ENCODE measurements around the gene GABARAPL2.

The GABARAPL2 gene

DNA sequence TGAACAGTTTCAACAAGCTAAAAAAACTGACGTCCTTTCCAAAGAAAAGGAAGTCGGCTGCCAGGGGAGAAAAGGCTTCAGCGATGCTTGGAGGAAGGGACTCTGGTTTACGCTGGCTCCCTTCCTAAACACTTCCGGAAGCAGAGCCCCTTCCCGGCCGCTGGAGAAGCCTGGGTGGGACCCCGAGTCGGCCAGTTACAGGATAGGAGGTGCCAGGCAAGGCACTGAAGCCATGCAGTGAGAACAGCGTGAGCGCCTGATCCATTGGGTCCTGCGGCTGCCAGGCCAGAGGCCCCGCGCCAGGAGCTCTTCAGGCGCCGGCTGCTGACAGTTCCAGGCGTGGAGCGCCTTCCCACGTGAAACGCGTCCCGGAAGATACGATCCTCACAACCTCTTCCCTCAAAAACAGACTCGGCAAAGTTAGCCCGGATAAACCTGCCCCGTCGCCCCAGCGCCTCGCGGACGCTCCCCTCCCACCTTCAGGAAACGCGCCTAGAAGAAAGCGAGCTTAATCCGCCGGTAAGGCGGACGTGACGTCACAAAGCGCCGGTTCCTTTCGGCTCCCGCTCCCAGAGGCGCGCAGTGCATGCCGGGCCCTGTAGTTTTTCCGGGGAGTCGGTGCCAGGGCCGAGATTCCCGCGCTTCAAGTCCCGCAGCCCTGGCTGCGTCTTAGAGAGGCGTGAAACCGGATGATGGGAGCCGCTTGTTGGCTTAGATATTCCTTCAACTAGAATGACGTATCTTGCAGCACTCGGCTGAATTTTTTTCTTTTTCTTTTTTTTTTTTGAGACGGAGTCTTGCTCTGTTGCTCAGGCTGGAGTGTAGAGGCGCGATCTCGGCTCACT lies 56.8 kb downstream of the GABARAPL2 start, which contains the start of gene ADAT1 (continued):
- TF ChIP-seq ZNF398 (tag by site-specific recombination; IDR thresholded peaks at IDR 0.05) (no peak), ZNF391 (tag by site-specific recombination; IDR thresholded peaks at IDR 0.05; ENCODE audit: borderline replicate concordance, low read depth) (no peak), WT1 (tag by site-specific recombination; IDR thresholded peaks at IDR 0.05) (peak; percentile 12; the same call in 1 of the 2 replicates), ZNF223 (tag by site-specific recombination; IDR thresholded peaks at IDR 0.05) (no peak), ZNF48 (tag by site-specific recombination; IDR thresholded peaks at IDR 0.05) (no peak), ZNF692 (tag by site-specific recombination; IDR thresholded peaks at IDR 0.05) (peak; percentile 73), KLF10 (tag by site-specific recombination; IDR thresholded peaks at IDR 0.05) (no peak), ZFP69B (tag by site-specific recombination; IDR thresholded peaks at IDR 0.05) (peak; percentile 44; the same call in 1 of the 2 replicates), ZNF707 (tag by site-specific recombination; IDR thresholded peaks at IDR 0.05) (no peak), ZNF138 (tag by site-specific recombination; IDR thresholded peaks at IDR 0.05; ENCODE audit: borderline replicate concordance) (no peak), GLIS2 (tag by site-specific recombination; IDR thresholded peaks at IDR 0.05) (no peak), KLF17 (tag by site-specific recombination; IDR thresholded peaks at IDR 0.05) (no peak), ZNF341 (tag by site-specific recombination; IDR thresholded peaks at IDR 0.05; ENCODE audit: low read depth) (peak; percentile 76), ZNF837 (tag by site-specific recombination; IDR thresholded peaks at IDR 0.05) (no peak), ZFP3 (tag by site-specific recombination; IDR thresholded peaks at IDR 0.05; ENCODE audit: low read depth) (no peak), BCL11A (tag by site-specific recombination; IDR thresholded peaks at IDR 0.05; ENCODE audit: low read depth) (no peak), ZNF335 (tag by site-specific recombination; conservative IDR thresholded peaks at IDR 0.05) (peak; percentile 99), MEIS1 (CRISPR knock-in tag; IDR thresholded peaks at IDR 0.05; ENCODE audit: borderline replicate concordance) (no peak), ZNF518A (tag by site-specific recombination; conservative IDR thresholded peaks at IDR 0.05; ENCODE audit: low read depth) (peak; percentile 65), ZNF610 (tag by site-specific recombination; IDR thresholded peaks at IDR 0.05; ENCODE audit: borderline replicate concordance) (peak; percentile 58; the same call in 1 of the 2 replicates), ZNF10 (tag by site-specific recombination; IDR thresholded peaks at IDR 0.05) (0 out of 2 replicates have a peak, but pooled peaks have one; percentile 54), ZNF529 (tag by site-specific recombination; IDR thresholded peaks at IDR 0.05; ENCODE audit: insufficient replicate concordance) (no peak), ZNF626 (tag by site-specific recombination; IDR thresholded peaks at IDR 0.05) (no peak), ZEB2 (tag by site-specific recombination; IDR thresholded peaks at IDR 0.05) (peak; percentile 94), ZNF560 (tag by site-specific recombination; IDR thresholded peaks at IDR 0.05; ENCODE audit: borderline replicate concordance) (no peak)
- TF ChIP-seq, protein P1, sequence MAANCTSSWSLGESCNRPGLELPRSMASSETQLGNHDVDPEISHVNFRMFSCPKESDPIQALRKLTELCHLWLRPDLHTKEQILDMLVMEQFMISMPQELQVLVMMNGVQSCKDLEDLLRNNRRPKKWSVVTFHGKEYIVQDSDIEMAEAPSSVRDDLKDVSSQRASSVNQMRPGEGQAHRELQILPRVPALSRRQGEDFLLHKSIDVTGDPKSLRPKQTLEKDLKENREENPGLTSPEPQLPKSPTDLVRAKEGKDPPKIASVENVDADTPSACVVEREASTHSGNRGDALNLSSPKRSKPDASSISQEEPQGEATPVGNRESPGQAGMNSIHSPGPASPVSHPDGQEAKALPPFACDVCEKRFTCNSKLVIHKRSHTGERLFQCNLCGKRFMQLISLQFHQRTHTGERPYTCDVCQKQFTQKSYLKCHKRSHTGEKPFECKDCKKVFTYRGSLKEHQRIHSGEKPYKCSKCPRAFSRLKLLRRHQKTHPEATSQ (tag by site-specific recombination; IDR thresholded peaks at IDR 0.05): no peak
- TF ChIP-seq, protein P2, sequence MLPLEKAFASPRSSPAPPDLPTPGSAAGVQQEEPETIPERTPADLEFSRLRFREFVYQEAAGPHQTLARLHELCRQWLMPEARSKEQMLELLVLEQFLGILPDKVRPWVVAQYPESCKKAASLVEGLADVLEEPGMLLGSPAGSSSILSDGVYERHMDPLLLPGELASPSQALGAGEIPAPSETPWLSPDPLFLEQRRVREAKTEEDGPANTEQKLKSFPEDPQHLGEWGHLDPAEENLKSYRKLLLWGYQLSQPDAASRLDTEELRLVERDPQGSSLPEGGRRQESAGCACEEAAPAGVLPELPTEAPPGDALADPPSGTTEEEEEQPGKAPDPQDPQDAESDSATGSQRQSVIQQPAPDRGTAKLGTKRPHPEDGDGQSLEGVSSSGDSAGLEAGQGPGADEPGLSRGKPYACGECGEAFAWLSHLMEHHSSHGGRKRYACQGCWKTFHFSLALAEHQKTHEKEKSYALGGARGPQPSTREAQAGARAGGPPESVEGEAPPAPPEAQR (tag by site-specific recombination; IDR thresholded peaks at IDR 0.05): no peak

All from HEK293 (cell line).